Measurements from ENCODE around the gene NHS.

NHS gene

DNA sequence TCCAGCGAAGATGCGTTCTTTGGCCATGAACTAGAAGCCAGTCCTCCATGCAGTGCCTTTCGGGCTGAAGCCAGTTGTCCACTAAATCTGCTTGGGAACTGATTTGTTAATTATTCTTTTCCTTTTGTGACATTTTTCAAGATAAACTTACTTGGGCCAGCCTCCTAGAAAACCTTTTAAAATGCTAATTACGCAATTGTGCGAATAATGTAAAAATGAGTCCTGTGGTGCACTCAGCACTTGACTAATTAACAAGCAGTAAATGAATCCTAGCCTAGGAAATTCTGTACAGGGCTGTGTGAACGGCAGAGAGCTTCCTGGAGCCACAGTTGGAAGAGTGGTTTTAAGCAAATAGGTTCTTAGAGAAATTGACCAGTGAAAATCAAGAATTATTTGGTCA lies 212.4 kb downstream of the NHS start:
- ChIA-PET CTCF (no interaction called here), POLR2A (no interaction called here)
- H3K27ac ChIP-seq (ENCODE audit: insufficient read depth in 1 of 2, low read depth in 1 of 2, low read length in 2 of 2, poor library complexity in 1 of 2, severe bottlenecking in 2 of 2) = no peak overlapping the region
- H3K4me1 ChIP-seq (ENCODE audit: control extremely low read depth in 1 of 4, control insufficient read depth in 4 of 4, insufficient read depth in 4 of 4, low read length in 3 of 4) = no peaks in the 10 kb centered on the region
- H3K4me3 ChIP-seq (ENCODE audit: control insufficient read depth in 1 of 7, extremely low read depth in 1 of 7, insufficient read depth in 4 of 7, low read depth in 2 of 7, low read length in 6 of 7) = no peak overlapping the region
- WGBS (ENCODE audit: insufficient coverage) = 83% methylated on average over 2 of the region's 6 CpGs
- no peaks in the 10 kb centered on the region for H3K9me3 ChIP-seq (ENCODE audit: control extremely low read depth in 1 of 5, control insufficient read depth in 4 of 5, insufficient read depth in 2 of 5, low read depth in 1 of 5, low read length in 4 of 5)
- H3K27me3 ChIP-seq (replicated peaks in 2 of 5; ENCODE audit: control insufficient read depth in 4 of 5, insufficient read depth in 5 of 5, low read length in 4 of 5) = peaks cover 0 to 22% (median 0%) of the 10 kb centered on the region in 5 experiments
- no peaks in the 10 kb centered on the region for H3K36me3 ChIP-seq (ENCODE audit: control insufficient read depth in 4 of 4, insufficient read depth in 4 of 4, low read length in 3 of 4)
- DNase-seq = no peak

DNA sequence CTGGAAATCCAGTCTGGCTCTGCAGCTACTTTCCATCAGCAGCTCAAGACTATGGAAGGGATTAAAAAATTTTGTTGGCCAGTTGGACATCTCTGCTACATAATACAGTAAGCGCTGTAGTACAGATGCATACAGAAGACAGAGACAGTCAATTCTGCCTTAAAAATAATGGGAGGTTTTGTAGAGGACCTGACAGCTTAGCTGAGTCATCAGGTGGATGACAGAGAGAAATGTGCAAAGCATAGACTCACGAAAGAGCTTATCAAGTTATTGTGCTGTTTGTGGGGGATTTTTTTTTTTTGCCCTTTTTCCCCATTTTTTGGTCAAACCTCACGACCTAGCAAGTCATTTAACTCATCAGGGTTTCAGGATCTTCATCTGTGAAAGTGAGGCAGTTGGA lies 213.3 kb downstream of the NHS start:
- H3K27me3 ChIP-seq (replicated peaks in 2 of 5; ENCODE audit: control insufficient read depth in 4 of 5, insufficient read depth in 5 of 5, low read length in 4 of 5) = peaks cover 0 to 14% (median 0%) of the 10 kb centered on the region in 5 experiments
- CTCF ChIA-PET = no interaction called here

GRCh38 chrX:17590892-17591740 lies 216.1 kb downstream of the NHS start:
- ChIA-PET CTCF (interaction anchor here (1.3 to 2.0 kb wide), 3 partner anchors 9 to 56 kb away, joined by 4 read pairs; no protein-coding TSS in a partner anchor), POLR2A (no interaction called here)
- Histone ChIP-seq H3K36me3 (ENCODE audit: control insufficient read depth in 4 of 4, insufficient read depth in 4 of 4, low read length in 3 of 4) (no peaks in the 10 kb centered on the region), H3K4me1 (ENCODE audit: control extremely low read depth in 1 of 4, control insufficient read depth in 4 of 4, insufficient read depth in 4 of 4, low read length in 3 of 4) (no peaks in the 10 kb centered on the region), H3K27me3 (replicated peaks in 2 of 5; ENCODE audit: control insufficient read depth in 4 of 5, insufficient read depth in 5 of 5, low read length in 4 of 5) (peaks cover 0 to 19% (median 0%) of the 10 kb centered on the region in 5 experiments), H3K4me3 (ENCODE audit: control insufficient read depth in 1 of 7, extremely low read depth in 1 of 7, insufficient read depth in 4 of 7, low read depth in 2 of 7, low read length in 6 of 7) (no peak overlapping the region), H3K27ac (ENCODE audit: insufficient read depth in 1 of 2, low read depth in 1 of 2, low read length in 2 of 2, poor library complexity in 1 of 2, severe bottlenecking in 2 of 2) (no peak overlapping the region), H3K9me3 (ENCODE audit: control extremely low read depth in 1 of 5, control insufficient read depth in 4 of 5, insufficient read depth in 2 of 5, low read depth in 1 of 5, low read length in 4 of 5) (no peaks in the 10 kb centered on the region)
- WGBS (ENCODE audit: insufficient coverage) = 71% methylated on average over 4 of the region's 9 CpGs
- peak; percentile 26 to 65 (median 60) for DNase-seq

More for the DNA sequence above, 213.3 kb downstream of the NHS start:
- H3K4me3 ChIP-seq (ENCODE audit: control insufficient read depth in 1 of 7, extremely low read depth in 1 of 7, insufficient read depth in 4 of 7, low read depth in 2 of 7, low read length in 6 of 7) = no peak overlapping the region
- H3K36me3 ChIP-seq (ENCODE audit: control insufficient read depth in 4 of 4, insufficient read depth in 4 of 4, low read length in 3 of 4) = no peaks in the 10 kb centered on the region
- H3K27ac ChIP-seq (ENCODE audit: insufficient read depth in 1 of 2, low read depth in 1 of 2, low read length in 2 of 2, poor library complexity in 1 of 2, severe bottlenecking in 2 of 2) = no peak overlapping the region
- 63% methylated on average over 1 of the region's 3 CpGs for WGBS (ENCODE audit: insufficient coverage)
- no peak for DNase-seq
- no peaks in the 10 kb centered on the region for H3K4me1 ChIP-seq (ENCODE audit: control extremely low read depth in 1 of 4, control insufficient read depth in 4 of 4, insufficient read depth in 4 of 4, low read length in 3 of 4)
- POLR2A ChIA-PET = no interaction called here
- H3K9me3 ChIP-seq (ENCODE audit: control extremely low read depth in 1 of 5, control insufficient read depth in 4 of 5, insufficient read depth in 2 of 5, low read depth in 1 of 5, low read length in 4 of 5) = no peaks in the 10 kb centered on the region

DNA sequence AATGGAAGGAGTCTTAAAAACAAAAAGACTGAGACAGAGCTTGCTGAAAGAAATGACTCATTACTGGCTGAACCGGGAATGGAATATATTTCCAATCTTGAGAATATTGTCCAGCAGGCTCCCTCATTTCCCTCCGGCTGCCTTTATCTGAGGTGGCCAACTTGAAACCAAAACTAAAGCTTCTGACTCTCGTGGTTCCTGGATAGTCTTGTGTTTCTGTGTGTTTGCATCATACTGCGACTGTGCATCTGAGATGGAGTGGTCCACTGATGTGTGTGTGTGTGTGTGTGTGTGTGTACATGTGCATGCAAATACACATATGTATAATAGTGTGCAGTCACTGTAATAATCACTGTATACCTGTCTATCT lies 216.7 kb downstream of the NHS start:
- Histone ChIP-seq H3K4me3 (ENCODE audit: control insufficient read depth in 1 of 7, extremely low read depth in 1 of 7, insufficient read depth in 4 of 7, low read depth in 2 of 7, low read length in 6 of 7) (no peak overlapping the region), H3K4me1 (ENCODE audit: control extremely low read depth in 1 of 4, control insufficient read depth in 4 of 4, insufficient read depth in 4 of 4, low read length in 3 of 4) (no peaks in the 10 kb centered on the region), H3K36me3 (ENCODE audit: control insufficient read depth in 4 of 4, insufficient read depth in 4 of 4, low read length in 3 of 4) (no peaks in the 10 kb centered on the region), H3K27ac (ENCODE audit: insufficient read depth in 1 of 2, low read depth in 1 of 2, low read length in 2 of 2, poor library complexity in 1 of 2, severe bottlenecking in 2 of 2) (no peak overlapping the region), H3K27me3 (replicated peaks in 2 of 5; ENCODE audit: control insufficient read depth in 4 of 5, insufficient read depth in 5 of 5, low read length in 4 of 5) (peaks cover 0 to 19% (median 0%) of the 10 kb centered on the region in 5 experiments), H3K9me3 (ENCODE audit: control extremely low read depth in 1 of 5, control insufficient read depth in 4 of 5, insufficient read depth in 2 of 5, low read depth in 1 of 5, low read length in 4 of 5) (no peaks in the 10 kb centered on the region)
- WGBS (ENCODE audit: insufficient coverage) = 75% methylated on average over 2 of the region's 4 CpGs
- CTCF ChIA-PET = interaction anchor here (1.3 to 2.0 kb wide), 3 partner anchors 10 to 56 kb away, joined by 4 read pairs; no protein-coding TSS in a partner anchor
- POLR2A ChIA-PET = no interaction called here
- DNase-seq = peak in 2 of 3 donors; percentile 4 to 5

DNA sequence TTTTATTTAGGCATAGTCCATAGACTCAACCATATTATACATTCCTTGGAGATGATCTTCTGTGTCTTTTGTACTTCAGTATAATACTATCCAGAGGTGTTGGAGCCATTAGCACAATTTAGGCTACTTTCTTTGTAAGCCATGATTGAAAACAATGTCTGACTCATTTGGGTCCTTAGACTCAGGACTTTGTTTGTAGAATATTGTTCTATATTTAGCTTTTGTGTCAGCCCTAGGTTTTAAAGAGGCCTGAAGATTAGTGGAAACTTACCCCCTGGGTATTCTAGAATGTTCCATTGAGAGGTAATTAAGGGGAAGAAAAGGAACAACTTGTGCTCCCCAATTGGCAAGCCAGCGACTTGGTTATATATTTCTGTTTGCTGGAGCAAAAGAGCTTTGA lies 217.1 kb downstream of the NHS start:
- Histone ChIP-seq H3K36me3 (ENCODE audit: control insufficient read depth in 4 of 4, insufficient read depth in 4 of 4, low read length in 3 of 4) (no peaks in the 10 kb centered on the region), H3K4me3 (ENCODE audit: control insufficient read depth in 1 of 7, extremely low read depth in 1 of 7, insufficient read depth in 4 of 7, low read depth in 2 of 7, low read length in 6 of 7) (no peak overlapping the region), H3K27me3 (replicated peaks in 2 of 5; ENCODE audit: control insufficient read depth in 4 of 5, insufficient read depth in 5 of 5, low read length in 4 of 5) (peaks cover 0 to 18% (median 0%) of the 10 kb centered on the region in 5 experiments), H3K9me3 (ENCODE audit: control extremely low read depth in 1 of 5, control insufficient read depth in 4 of 5, insufficient read depth in 2 of 5, low read depth in 1 of 5, low read length in 4 of 5) (no peaks in the 10 kb centered on the region), H3K4me1 (ENCODE audit: control extremely low read depth in 1 of 4, control insufficient read depth in 4 of 4, insufficient read depth in 4 of 4, low read length in 3 of 4) (no peaks in the 10 kb centered on the region), H3K27ac (ENCODE audit: insufficient read depth in 1 of 2, low read depth in 1 of 2, low read length in 2 of 2, poor library complexity in 1 of 2, severe bottlenecking in 2 of 2) (no peak overlapping the region)
- CTCF ChIA-PET = interaction anchor here (1.2 to 2.0 kb wide), 4 partner anchors 10 to 349 kb away, joined by 3 to 4 read pairs (median 4); no protein-coding TSS in a partner anchor
- POLR2A ChIA-PET = no interaction called here
- no CpG with 5 or more reads among the region's 1 CpG for WGBS (ENCODE audit: insufficient coverage)
- DNase-seq = no peak

DNA sequence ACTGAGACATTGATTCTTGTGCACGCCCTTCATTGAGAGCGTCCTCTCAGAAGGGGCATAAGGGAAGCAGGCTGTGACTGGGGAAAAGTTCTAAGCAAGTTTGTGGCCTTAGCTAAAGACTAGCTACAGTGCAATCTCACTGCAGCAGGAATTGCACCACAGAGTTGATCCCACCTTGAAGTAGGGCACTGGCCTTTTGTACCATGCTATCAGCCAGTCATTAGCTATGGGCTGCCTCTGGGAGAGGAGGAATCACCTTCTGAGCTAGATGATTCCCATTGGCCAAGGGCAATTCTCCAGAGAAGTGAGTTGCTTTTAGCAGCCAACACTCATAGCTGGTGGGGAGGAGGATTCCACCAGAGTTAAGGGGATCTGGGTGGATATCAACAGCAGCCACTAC lies 219.7 kb downstream of the NHS start:
- H3K4me3 ChIP-seq (ENCODE audit: control insufficient read depth in 1 of 7, extremely low read depth in 1 of 7, insufficient read depth in 4 of 7, low read depth in 2 of 7, low read length in 6 of 7) = no peak overlapping the region
- no peak overlapping the region for H3K27ac ChIP-seq (ENCODE audit: insufficient read depth in 1 of 2, low read depth in 1 of 2, low read length in 2 of 2, poor library complexity in 1 of 2, severe bottlenecking in 2 of 2)
- H3K9me3 ChIP-seq (ENCODE audit: control extremely low read depth in 1 of 5, control insufficient read depth in 4 of 5, insufficient read depth in 2 of 5, low read depth in 1 of 5, low read length in 4 of 5) = no peaks in the 10 kb centered on the region
- ChIA-PET CTCF (no interaction called here), POLR2A (no interaction called here)
- DNase-seq = no peak
- H3K27me3 ChIP-seq (replicated peaks in 2 of 5; ENCODE audit: control insufficient read depth in 4 of 5, insufficient read depth in 5 of 5, low read length in 4 of 5) = peaks cover 0 to 10% (median 0%) of the 10 kb centered on the region in 5 experiments
- 92% methylated on average over 2 of the region's 2 CpGs for WGBS (ENCODE audit: insufficient coverage)
- H3K4me1 ChIP-seq (ENCODE audit: control extremely low read depth in 1 of 4, control insufficient read depth in 4 of 4, insufficient read depth in 4 of 4, low read length in 3 of 4) = no peaks in the 10 kb centered on the region
- H3K36me3 ChIP-seq (ENCODE audit: control insufficient read depth in 4 of 4, insufficient read depth in 4 of 4, low read length in 3 of 4) = no peaks in the 10 kb centered on the region

- POLR2A ChIA-PET = no interaction called here
These were observed 220.5 kb downstream of the NHS start for GRCh38 chrX:17595456-17596035.

More at GRCh38 chrX:17595456-17596035, 220.5 kb downstream of the NHS start:
- no peak for DNase-seq
- WGBS (ENCODE audit: insufficient coverage) = 100% methylated on average over 2 of the region's 3 CpGs
- peaks cover 0 to 10% (median 0%) of the 10 kb centered on the region in 5 experiments for H3K27me3 ChIP-seq (replicated peaks in 2 of 5; ENCODE audit: control insufficient read depth in 4 of 5, insufficient read depth in 5 of 5, low read length in 4 of 5)
- CTCF ChIA-PET = no interaction called here
- no peaks in the 10 kb centered on the region for H3K36me3 ChIP-seq (ENCODE audit: control insufficient read depth in 4 of 4, insufficient read depth in 4 of 4, low read length in 3 of 4)
- H3K9me3 ChIP-seq (ENCODE audit: control extremely low read depth in 1 of 5, control insufficient read depth in 4 of 5, insufficient read depth in 2 of 5, low read depth in 1 of 5, low read length in 4 of 5) = no peaks in the 10 kb centered on the region
- H3K27ac ChIP-seq (ENCODE audit: insufficient read depth in 1 of 2, low read depth in 1 of 2, low read length in 2 of 2, poor library complexity in 1 of 2, severe bottlenecking in 2 of 2) = no peak overlapping the region
- no peak overlapping the region for H3K4me3 ChIP-seq (ENCODE audit: control insufficient read depth in 1 of 7, extremely low read depth in 1 of 7, insufficient read depth in 4 of 7, low read depth in 2 of 7, low read length in 6 of 7)
- no peaks in the 10 kb centered on the region for H3K4me1 ChIP-seq (ENCODE audit: control extremely low read depth in 1 of 4, control insufficient read depth in 4 of 4, insufficient read depth in 4 of 4, low read length in 3 of 4)
